ENCODE measurements around the gene COL9A3. TPM values are rescaled to one million over a fixed set of nuclear protein-coding genes. Genes with fewer than 3 reads are reported as not detected.
A peak's percentile ranks its signal among the peaks of the same experiment; 100 is the strongest.
"Not testable (repeated sequence)": the region's sequence is repeated elsewhere in the genome, so short reads cannot be mapped to it uniquely, and the experiment has no call there.

The COL9A3 gene
- total and polyA plus RNA-seq, 11 donors = 0.67 to 6.0 (median 2.0) TPM

GRCh38 chr20:62872862-62873261 lies 56.0 kb downstream of the COL9A3 start:
- H3K27me3 ChIP-seq = no peaks in the 10 kb centered on the region
- H3K4me1 ChIP-seq = peaks cover 8 to 34% (median 22%) of the 10 kb centered on the region in 12 donors
- H3K36me3 ChIP-seq = no peaks in the 10 kb centered on the region
- H3K9me3 ChIP-seq = peaks cover 0 to 6% (median 0%) of the 10 kb centered on the region in 12 donors
- ATAC-seq (no peak), DNase-seq (no peak)
- no peak overlapping the region for H3K4me3 ChIP-seq
- 90 to 93% (median 92%) methylated on average over 6 of the region's 6 CpGs for WGBS, 4 donors
- H3K27ac ChIP-seq = no peak overlapping the region
- TF ChIP-seq CTCF (IDR thresholded peaks at IDR 0.05) (no peak), POLR2A (IDR thresholded peaks at IDR 0.05) (no peak)
- intact Hi-C loops (cut with DNase I) = loop anchor here in 9 of 10 donors (1.0 to 10.0 kb wide), 4 partner anchors 52 to 136 kb away; partner anchors contain the start of genes BHLHE23 (in 2 of the 9) and DIDO1 (in 2 of the 9)

GRCh38 chr20:62873280-62873679 lies 56.4 kb downstream of the COL9A3 start:
- no peak for TF ChIP-seq POLR2A (IDR thresholded peaks at IDR 0.05)
- TF ChIP-seq CTCF (IDR thresholded peaks at IDR 0.05) = no peak
- H3K4me3 ChIP-seq = no peak overlapping the region
- H3K36me3 ChIP-seq = no peaks in the 10 kb centered on the region
- no peak for DNase-seq
- H3K4me1 ChIP-seq = peaks cover 8 to 34% (median 22%) of the 10 kb centered on the region in 12 donors
- peaks cover 0 to 6% (median 0%) of the 10 kb centered on the region in 12 donors for H3K9me3 ChIP-seq
- 79 to 85% (median 83%) methylated on average over 7 of the region's 7 CpGs for WGBS, 4 donors
- no peak for ATAC-seq
- peak overlapping the region in 2 of 12 donors; percentile 8 to 69 for H3K27ac ChIP-seq
- intact Hi-C loops (cut with DNase I) = loop anchor here in 9 of 10 donors (1.0 to 10.0 kb wide), 4 partner anchors 52 to 136 kb away; partner anchors contain the start of genes BHLHE23 (in 2 of the 9) and DIDO1 (in 2 of the 9)
- H3K27me3 ChIP-seq = no peaks in the 10 kb centered on the region

GRCh38 chr20:62873681-62874031 lies 56.8 kb downstream of the COL9A3 start:
- H3K4me3 ChIP-seq, H3K36me3 ChIP-seq, ATAC-seq, H3K9me3 ChIP-seq, H3K27me3 ChIP-seq: not testable (repeated sequence)
- intact Hi-C loops (cut with DNase I) = loop anchor here in 9 of 10 donors (1.0 to 10.0 kb wide), 4 partner anchors 51 to 136 kb away; partner anchors contain the start of genes BHLHE23 (in 2 of the 9) and DIDO1 (in 2 of the 9)
- peak; percentile 69 to 85 (median 79) for DNase-seq
- Histone ChIP-seq H3K4me1 (peaks cover 8 to 34% (median 22%) of the 10 kb centered on the region in 12 donors), H3K27ac (peak overlapping the region in 4 of 12 donors; percentile 4 to 69 (median 27))
- peak; percentile 46 to 75 (median 66) for TF ChIP-seq CTCF (IDR thresholded peaks at IDR 0.05)
- WGBS, 4 donors = 1 to 7% (median 3%) methylated on average over 13 to 15 of the region's 15 CpGs

GRCh38 chr20:62874964-62875344 lies 58.1 kb downstream of the COL9A3 start:
- ATAC-seq = no peak
- 90 to 94% (median 91%) methylated on average over 8 to 10 of the region's 14 CpGs for WGBS, 4 donors
- Histone ChIP-seq H3K9me3 (peaks cover 0 to 5% (median 0%) of the 10 kb centered on the region in 12 donors), H3K4me3 (no peak overlapping the region), H3K4me1 (peaks cover 8 to 34% (median 22%) of the 10 kb centered on the region in 12 donors), H3K27ac (peak overlapping the region in 2 of 12 donors; percentile 8 to 69), H3K36me3 (peaks cover 0 to 5% (median 0%) of the 10 kb centered on the region in 9 donors), H3K27me3 (no peaks in the 10 kb centered on the region)
- intact Hi-C loops (cut with DNase I) = loop anchor here in 6 of 10 donors (5.0 to 10.0 kb wide), 3 partner anchors 50 to 132 kb away; partner anchors contain the start of genes DIDO1 (in 4 of the 6) and BHLHE23 (in 3 of the 6)
- no peak for TF ChIP-seq POLR2A (IDR thresholded peaks at IDR 0.05)
- TF ChIP-seq CTCF (IDR thresholded peaks at IDR 0.05) = no peak
- DNase-seq = no peak
